HepG2 (cell line): ENCODE measurements around the gene UGT2A3. TPM values are rescaled to one million over a fixed set of nuclear protein-coding genes. Genes with fewer than 3 reads are reported as not detected.
A peak's percentile ranks its signal among the peaks of the same experiment; 100 is the strongest.

Source experiments
- CEBPB ChIP-seq: IDR thresholded peaks from 2 replicates; pipeline ENCODE4 v1.6.1; 2011; ENCODE audit warnings: low read depth, low read length, improper control_type of control experiment, borderline replicate concordance
- CREM ChIP-seq, 2 experiments: sonication (generic) in 1 of 2; formaldehyde crosslinking in 1 of 2; IDR thresholded peaks; 2 replicates each; pipeline versions ENCODE4 v1.4.0 to v1.6.1; 2016 to 2020; ENCODE audit warnings: antibody characterized with exemption in 1 of 2, mild to moderate bottlenecking in 1 of 2, missing genetic modification reagents in 1 of 2
- FOXA3 ChIP-seq: IDR thresholded peaks from 2 replicates; pipeline ENCODE4 v1.6.1; 2016; ENCODE audit warnings: missing genetic modification reagents, missing compliant biosample characterization
- FOXK1 ChIP-seq: sonication (generic); formaldehyde crosslinking; IDR thresholded peaks from 2 replicates; pipeline ENCODE4 v1.4.0; 2020; ENCODE audit warnings: low read depth, missing genetic modification reagents, borderline replicate concordance
- JUNB ChIP-seq: sonication (generic); formaldehyde crosslinking; IDR thresholded peaks from 2 replicates; pipeline ENCODE4 v1.8.0; 2022; ENCODE audit warnings: missing genetic modification reagents, mild to moderate bottlenecking, borderline replicate concordance
- KLF9 ChIP-seq: IDR thresholded peaks from 2 replicates; pipeline ENCODE4 v1.6.1; 2016; ENCODE audit warnings: low read depth
- MIXL1 ChIP-seq: IDR thresholded peaks from 2 replicates; pipeline ENCODE4 v1.6.1; 2016
- RCOR2 ChIP-seq: IDR thresholded peaks from 2 replicates; pipeline ENCODE4 v1.6.1; 2016; ENCODE audit warnings: missing biosample characterization, missing genetic modification reagents
- SALL2 ChIP-seq: sonication (generic); formaldehyde crosslinking; IDR thresholded peaks from 2 replicates; pipeline ENCODE4 v1.8.1; 2023; ENCODE audit warnings: mild to moderate bottlenecking, missing genetic modification reagents, inconsistent platforms
- SAP130 ChIP-seq: IDR thresholded peaks from 2 replicates; pipeline ENCODE4 v1.6.1; 2016; ENCODE audit warnings: low read depth
- SIN3A ChIP-seq: IDR thresholded peaks from 2 replicates; pipeline ENCODE4 v1.6.1; 2011; ENCODE audit warnings: low read depth, mild to moderate bottlenecking, control low read depth, low read length, borderline replicate concordance
- TGIF2 ChIP-seq: IDR thresholded peaks from 2 replicates; pipeline ENCODE4 v1.6.1; 2016; ENCODE audit warnings: control low read depth, missing compliant biosample characterization
- YEATS4 ChIP-seq: sonication (generic); formaldehyde crosslinking; IDR thresholded peaks from 2 replicates; pipeline ENCODE4 v1.4.0; 2020; ENCODE audit warnings: missing genetic modification reagents, borderline replicate concordance
- ZKSCAN5 ChIP-seq: sonication (generic); formaldehyde crosslinking; IDR thresholded peaks from 2 replicates; pipeline ENCODE4 v1.5.1; 2020; ENCODE audit warnings: mild to moderate bottlenecking, missing genetic modification reagents
- ZNF251 ChIP-seq: sonication (generic); formaldehyde crosslinking; IDR thresholded peaks from 2 replicates; pipeline ENCODE4 v1.9.0; 2021; ENCODE audit warnings: mild to moderate bottlenecking, missing genetic modification reagents
- ZNF281 ChIP-seq: sonication (generic); formaldehyde crosslinking; IDR thresholded peaks from 2 replicates; pipeline ENCODE4 v1.4.0; 2020; ENCODE audit warnings: missing genetic modification reagents, borderline replicate concordance
- ZNF331 ChIP-seq: sonication (generic); formaldehyde crosslinking; IDR thresholded peaks from 2 replicates; pipeline ENCODE4 v1.4.0; 2020; ENCODE audit warnings: missing genetic modification reagents
- ZNF350 ChIP-seq: sonication (generic); formaldehyde crosslinking; IDR thresholded peaks from 2 replicates; pipeline ENCODE4 v1.4.0; 2020; ENCODE audit warnings: mild to moderate bottlenecking, low read depth, missing genetic modification reagents, borderline replicate concordance
- ZNF451 ChIP-seq: sonication (generic); formaldehyde crosslinking; IDR thresholded peaks from 2 replicates; pipeline ENCODE4 v1.5.0; 2020; ENCODE audit warnings: mild to moderate bottlenecking, missing genetic modification reagents
- ZNF672 ChIP-seq: sonication (generic); formaldehyde crosslinking; IDR thresholded peaks from 2 replicates; pipeline ENCODE4 v1.8.1; 2022; ENCODE audit warnings: missing genetic modification reagents
- ZNF772 ChIP-seq: sonication (generic); formaldehyde crosslinking; IDR thresholded peaks from 2 replicates; pipeline ENCODE4 v1.5.0; 2020; ENCODE audit warnings: mild to moderate bottlenecking, missing genetic modification reagents
- polyA plus RNA-seq, 8 experiments: library from polyadenylated mRNA; depleted of rRNA in 3 of 8; stranded (reverse) in 7 of 8; unstranded in 1 of 8; fragments of >200 nt; fragmentation: Illumina TruSeq in 4 of 8; extraction: Trizol in 4 of 8; gene quantifications; 2 replicates each; pipeline versions ENCODE4 v1.2.1 to v1.2.3, GENCODE V29; 2011 to 2016; ENCODE audit warnings: low read depth in 4 of 8, missing spikeins in 1 of 8, mixed read lengths in 1 of 8; ENCODE audit not compliant: insufficient read depth in 1 of 8
- total RNA-seq, 5 experiments: library from RNA; depleted of rRNA; stranded (reverse); fragments of >200 nt; fragmentation: Illumina TruSeq; extraction: Trizol; gene quantifications; 2 replicates each; pipeline ENCODE4 v1.2.3, GENCODE V29; 2016; ENCODE audit warnings: low read depth in 1 of 5
- TF ChIP-seq, protein P1 (sequence below): sonication (generic); formaldehyde crosslinking; IDR thresholded peaks from 2 replicates; pipeline ENCODE4 v1.8.1; 2022; ENCODE audit warnings: mild to moderate bottlenecking, missing genetic modification reagents
- TF ChIP-seq, protein P2 (sequence below): sonication (generic); formaldehyde crosslinking; IDR thresholded peaks from 2 replicates; pipeline ENCODE4 v1.5.0; 2020; ENCODE audit warnings: missing genetic modification reagents, mild to moderate bottlenecking, borderline replicate concordance

UGT2A3 gene
- total and polyA plus RNA-seq, 2 of the 13 experiments (the other 11 are each of a cell fraction or from before 2014, with no cell fraction given) = 61.3 to 97.2 TPM

GRCh38 chr4:68948044-68948743 lies 3.4 kb downstream of the UGT2A3 start (continued):
- TF ChIP-seq FOXK1 = peak; percentile 61; the same call in 1 of the 2 replicates
- TF ChIP-seq ZNF331 (CRISPR knock-in tag) = 0 out of 2 replicates have a peak, but pooled peaks have one; percentile 17
- TF ChIP-seq SIN3A = no peak
- TF ChIP-seq, protein P1, sequence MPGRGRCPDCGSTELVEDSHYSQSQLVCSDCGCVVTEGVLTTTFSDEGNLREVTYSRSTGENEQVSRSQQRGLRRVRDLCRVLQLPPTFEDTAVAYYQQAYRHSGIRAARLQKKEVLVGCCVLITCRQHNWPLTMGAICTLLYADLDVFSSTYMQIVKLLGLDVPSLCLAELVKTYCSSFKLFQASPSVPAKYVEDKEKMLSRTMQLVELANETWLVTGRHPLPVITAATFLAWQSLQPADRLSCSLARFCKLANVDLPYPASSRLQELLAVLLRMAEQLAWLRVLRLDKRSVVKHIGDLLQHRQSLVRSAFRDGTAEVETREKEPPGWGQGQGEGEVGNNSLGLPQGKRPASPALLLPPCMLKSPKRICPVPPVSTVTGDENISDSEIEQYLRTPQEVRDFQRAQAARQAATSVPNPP (CRISPR knock-in tag) = no peak
- TF ChIP-seq CEBPB = peak; percentile 95
- no peak for TF ChIP-seq TGIF2
- TF ChIP-seq RCOR2 (CRISPR knock-in tag) = peak; percentile 16; the same call in 1 of the 2 replicates
- peak; percentile 33; the same call in 1 of the 2 replicates for TF ChIP-seq CREM (IDR thresholded peaks at IDR 0.05)
- TF ChIP-seq CREM (CRISPR knock-in tag; IDR thresholded peaks at IDR 0.05) = no peak
- TF ChIP-seq MIXL1 (CRISPR knock-in tag) = peak; percentile 77
- peak; percentile 68 for TF ChIP-seq SAP130 (CRISPR knock-in tag)
- no peak for TF ChIP-seq ZKSCAN5 (CRISPR knock-in tag)
- TF ChIP-seq ZNF672 (CRISPR knock-in tag) = no peak
- no peak for TF ChIP-seq ZNF772
- TF ChIP-seq JUNB = no peak
- TF ChIP-seq FOXA3 (CRISPR knock-in tag) = peak; percentile 87
- TF ChIP-seq KLF9 (CRISPR knock-in tag) = no peak
- TF ChIP-seq, protein P2, sequence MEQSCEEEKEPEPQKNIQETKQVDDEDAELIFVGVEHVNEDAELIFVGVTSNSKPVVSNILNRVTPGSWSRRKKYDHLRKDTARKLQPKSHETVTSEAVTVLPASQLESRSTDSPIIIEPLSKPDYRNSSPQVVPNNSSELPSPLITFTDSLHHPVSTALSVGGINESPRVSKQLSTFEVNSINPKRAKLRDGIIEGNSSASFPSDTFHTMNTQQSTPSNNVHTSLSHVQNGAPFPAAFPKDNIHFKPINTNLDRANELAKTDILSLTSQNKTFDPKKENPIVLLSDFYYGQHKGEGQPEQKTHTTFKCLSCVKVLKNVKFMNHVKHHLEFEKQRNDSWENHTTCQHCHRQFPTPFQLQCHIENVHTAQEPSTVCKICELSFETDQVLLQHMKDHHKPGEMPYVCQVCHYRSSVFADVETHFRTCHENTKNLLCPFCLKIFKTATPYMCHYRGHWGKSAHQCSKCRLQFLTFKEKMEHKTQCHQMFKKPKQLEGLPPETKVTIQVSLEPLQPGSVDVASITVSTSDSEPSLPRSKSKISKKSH = no peak
- no peak for TF ChIP-seq ZNF281 (CRISPR knock-in tag)
- TF ChIP-seq ZNF251 = no peak
- no peak for TF ChIP-seq ZNF350 (CRISPR knock-in tag)
- TF ChIP-seq YEATS4 (CRISPR knock-in tag) = peak; percentile 29; the same call in 1 of the 2 replicates
- TF ChIP-seq SALL2 (CRISPR knock-in tag) = no peak
- no peak for TF ChIP-seq ZNF451
